MM.1S (cell line): ENCODE results near the gene CYTH1.

ENCODE experiments used
- DNase-seq: peaks from one replicate; pipeline ENCODE4 v3.0.0-alpha.2; 2015
- H2AFZ ChIP-seq: fragments of 300-600 bp; sonication (generic); 2 replicates; pipeline ENCODE4 v1.6.0; 2016; ENCODE audit warnings: antibody characterized with exemption, low read length
- H3F3A ChIP-seq: fragments of 300-600 bp; sonication (generic); 2 replicates; pipeline ENCODE4 v1.6.1; 2016; ENCODE audit warnings: mild to moderate bottlenecking, antibody characterized with exemption, low read length, moderate library complexity, mixed read lengths; ENCODE audit not compliant: insufficient read depth
- H3K27ac ChIP-seq: fragments of 300-600 bp; sonication (generic); 2 replicates; pipeline ENCODE4 v1.5.1; 2016; ENCODE audit warnings: mild to moderate bottlenecking, low read length
- H3K27me3 ChIP-seq: fragments of 300-600 bp; sonication (generic); replicated peaks from 2 replicates; pipeline ENCODE4 v1.6.0; 2016; ENCODE audit warnings: low read length; ENCODE audit not compliant: insufficient read depth
- H3K36me3 ChIP-seq: fragments of 300-600 bp; sonication (generic); replicated peaks from 2 replicates; pipeline ENCODE4 v1.6.1; 2016; ENCODE audit warnings: mild to moderate bottlenecking, low read length, mixed read lengths; ENCODE audit not compliant: insufficient read depth
- H3K4me1 ChIP-seq: fragments of 300-600 bp; sonication (generic); 2 replicates; pipeline ENCODE4 v1.6.1; 2016; ENCODE audit warnings: low read length, mixed read lengths
- H3K4me2 ChIP-seq: fragments of 300-600 bp; sonication (generic); 2 replicates; pipeline ENCODE4 v1.6.0; 2016; ENCODE audit warnings: low read depth, low read length
- H3K4me3 ChIP-seq: fragments of 300-600 bp; sonication (generic); 2 replicates; pipeline ENCODE4 v1.5.1; 2016; ENCODE audit warnings: low read length, mixed read lengths
- H3K79me2 ChIP-seq: fragments of 300-600 bp; sonication (generic); 2 replicates; pipeline ENCODE4 v1.6.1; 2016; ENCODE audit warnings: mixed run types, low read length, mixed read lengths
- H3K9ac ChIP-seq: fragments of 300-600 bp; sonication (generic); 2 replicates; pipeline ENCODE4 v1.6.1; 2016; ENCODE audit warnings: low read length, mixed read lengths
- H3K9me2 ChIP-seq: fragments of 300-600 bp; sonication (generic); replicated peaks from 2 replicates; pipeline ENCODE4 v1.6.1; 2016; ENCODE audit warnings: mild to moderate bottlenecking, low read length, mixed read lengths; ENCODE audit not compliant: insufficient read depth
- H3K9me3 ChIP-seq: fragments of 300-600 bp; sonication (generic); replicated peaks from 2 replicates; pipeline ENCODE4 v1.6.1; 2016; ENCODE audit warnings: mild to moderate bottlenecking, low read length, mixed read lengths; ENCODE audit not compliant: insufficient read depth
- H4K20me1 ChIP-seq: fragments of 300-600 bp; sonication (generic); 2 replicates; pipeline ENCODE4 v1.6.1; 2016; ENCODE audit warnings: mild to moderate bottlenecking, low read length, moderate library complexity, mixed read lengths; ENCODE audit not compliant: insufficient read depth
- EZH2 ChIP-seq: fragments of 300-600 bp; sonication (generic); optimal IDR thresholded peaks from 2 replicates; pipeline ENCODE3; 2017; ENCODE audit warnings: low read depth, mild to moderate bottlenecking, antibody characterized with exemption, low read length, mixed read lengths
- EZH2phosphoT487 ChIP-seq: fragments of 300-600 bp; sonication (generic); IDR thresholded peaks from 2 replicates; pipeline ENCODE4 v1.6.1; 2018; ENCODE audit warnings: antibody characterized with exemption, low read length
- TF ChIP-seq, protein P1 (sequence below): fragments of 300-600 bp; sonication (generic); IDR thresholded peaks from 2 replicates; pipeline ENCODE4 v1.5.1; 2016; ENCODE audit warnings: antibody characterized with exemption, low read length, mixed read lengths

The CYTH1 gene

DNA sequence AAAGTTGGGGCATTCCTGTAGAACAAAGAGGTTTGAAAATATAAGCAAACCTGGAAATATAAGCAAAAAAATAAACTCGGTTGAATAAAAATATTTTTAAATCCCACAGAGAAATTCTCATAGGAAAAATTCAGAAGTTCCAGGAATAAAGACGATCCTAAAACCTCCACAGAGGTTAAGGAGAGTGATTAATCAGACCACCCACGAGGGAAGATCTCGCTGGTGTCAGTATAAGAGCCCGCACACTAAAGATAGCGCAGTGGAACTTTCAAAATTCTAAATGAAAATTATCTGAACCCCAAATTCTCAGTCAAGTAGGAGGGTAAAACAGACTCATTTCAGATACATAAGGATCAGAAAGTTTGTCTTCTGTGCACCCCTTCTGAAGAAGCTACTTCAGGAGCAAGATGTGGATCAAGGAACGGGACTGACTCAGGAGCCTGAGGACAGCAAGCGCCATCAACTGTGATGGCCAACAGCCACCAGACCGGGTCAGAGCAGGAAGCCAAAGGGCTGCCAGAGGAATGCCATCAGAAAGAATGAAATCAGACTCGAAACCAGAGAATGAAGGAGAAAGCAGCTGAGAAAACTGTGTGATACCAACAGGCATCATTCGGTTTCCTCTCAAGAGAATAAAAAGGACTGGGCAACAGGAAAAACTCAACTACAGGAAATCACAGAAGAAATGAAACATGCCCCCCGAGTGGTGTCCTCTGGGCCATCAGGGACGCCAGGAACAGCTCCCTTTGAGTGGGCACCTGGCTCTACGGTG is 66.9 kb downstream of the CYTH1 start:
- H3K27ac ChIP-seq, result peak overlapping the region; percentile 97
- H3K4me3 ChIP-seq, result peak overlapping the region; percentile 58; the same call in 1 of the 2 replicates
- H3F3A ChIP-seq, result peaks cover 62% of the 10 kb centered on the region
- H3K9ac ChIP-seq, result peak overlapping the region; percentile 83
- peaks cover 52% of the 10 kb centered on the region for H3K4me1 ChIP-seq
- no peaks in the 10 kb centered on the region for H3K36me3 ChIP-seq
- H4K20me1 ChIP-seq, result peaks cover 23% of the 10 kb centered on the region
- H3K79me2 ChIP-seq, result peaks cover 95% of the 10 kb centered on the region
- H2AFZ ChIP-seq, result no peak overlapping the region
- TF ChIP-seq EZH2phosphoT487, result no peak
- TF ChIP-seq, protein P1, sequence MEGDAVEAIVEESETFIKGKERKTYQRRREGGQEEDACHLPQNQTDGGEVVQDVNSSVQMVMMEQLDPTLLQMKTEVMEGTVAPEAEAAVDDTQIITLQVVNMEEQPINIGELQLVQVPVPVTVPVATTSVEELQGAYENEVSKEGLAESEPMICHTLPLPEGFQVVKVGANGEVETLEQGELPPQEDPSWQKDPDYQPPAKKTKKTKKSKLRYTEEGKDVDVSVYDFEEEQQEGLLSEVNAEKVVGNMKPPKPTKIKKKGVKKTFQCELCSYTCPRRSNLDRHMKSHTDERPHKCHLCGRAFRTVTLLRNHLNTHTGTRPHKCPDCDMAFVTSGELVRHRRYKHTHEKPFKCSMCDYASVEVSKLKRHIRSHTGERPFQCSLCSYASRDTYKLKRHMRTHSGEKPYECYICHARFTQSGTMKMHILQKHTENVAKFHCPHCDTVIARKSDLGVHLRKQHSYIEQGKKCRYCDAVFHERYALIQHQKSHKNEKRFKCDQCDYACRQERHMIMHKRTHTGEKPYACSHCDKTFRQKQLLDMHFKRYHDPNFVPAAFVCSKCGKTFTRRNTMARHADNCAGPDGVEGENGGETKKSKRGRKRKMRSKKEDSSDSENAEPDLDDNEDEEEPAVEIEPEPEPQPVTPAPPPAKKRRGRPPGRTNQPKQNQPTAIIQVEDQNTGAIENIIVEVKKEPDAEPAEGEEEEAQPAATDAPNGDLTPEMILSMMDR, result no peak
- TF ChIP-seq EZH2, result no peak
- peak overlapping the region; percentile 85 for H3K4me2 ChIP-seq
- H3K9me3 ChIP-seq, result no peaks in the 10 kb centered on the region
- no peaks in the 10 kb centered on the region for H3K27me3 ChIP-seq
- DNase-seq, result peak; percentile 33
- H3K9me2 ChIP-seq, result no peaks in the 10 kb centered on the region

DNA sequence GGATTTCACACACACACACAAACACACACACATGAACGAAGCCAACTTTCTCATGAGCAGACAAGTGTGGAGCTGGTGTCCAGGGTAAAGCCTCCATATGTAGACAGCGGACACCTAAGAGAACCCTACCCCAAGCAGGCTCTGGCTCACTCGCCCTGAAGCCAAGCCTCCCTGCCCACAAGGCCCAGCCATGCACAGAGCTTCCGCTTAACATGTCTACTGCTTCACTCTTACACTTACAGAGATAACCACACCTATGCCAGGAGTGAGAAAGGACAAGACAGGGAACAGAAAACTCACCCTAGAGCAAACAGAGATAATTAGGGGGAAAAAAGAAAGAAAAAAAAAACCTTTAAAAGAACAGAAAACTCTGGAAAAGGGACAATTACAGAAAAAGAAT is 67.5 kb downstream of the CYTH1 start:
- no peaks in the 10 kb centered on the region for H3K9me3 ChIP-seq
- no peak overlapping the region; the same call in 1 of the 2 replicates for H3K4me3 ChIP-seq
- H3K27ac ChIP-seq, result peak overlapping the region; percentile 97; the same call in 1 of the 2 replicates
- H3K27me3 ChIP-seq, result no peaks in the 10 kb centered on the region
- H3K4me2 ChIP-seq, result peak overlapping the region; percentile 85
- H3K79me2 ChIP-seq, result peaks cover 95% of the 10 kb centered on the region
- H2AFZ ChIP-seq, result no peak overlapping the region
- H3K4me1 ChIP-seq, result peaks cover 51% of the 10 kb centered on the region
- no peak overlapping the region for H3K9ac ChIP-seq
- peaks cover 29% of the 10 kb centered on the region for H4K20me1 ChIP-seq
- DNase-seq, result no peak
- TF ChIP-seq EZH2phosphoT487 (no peak), EZH2 (no peak)
- TF ChIP-seq, protein P1, result no peak
- no peaks in the 10 kb centered on the region for H3K9me2 ChIP-seq
- H3K36me3 ChIP-seq, result no peaks in the 10 kb centered on the region
- peaks cover 62% of the 10 kb centered on the region for H3F3A ChIP-seq

DNA sequence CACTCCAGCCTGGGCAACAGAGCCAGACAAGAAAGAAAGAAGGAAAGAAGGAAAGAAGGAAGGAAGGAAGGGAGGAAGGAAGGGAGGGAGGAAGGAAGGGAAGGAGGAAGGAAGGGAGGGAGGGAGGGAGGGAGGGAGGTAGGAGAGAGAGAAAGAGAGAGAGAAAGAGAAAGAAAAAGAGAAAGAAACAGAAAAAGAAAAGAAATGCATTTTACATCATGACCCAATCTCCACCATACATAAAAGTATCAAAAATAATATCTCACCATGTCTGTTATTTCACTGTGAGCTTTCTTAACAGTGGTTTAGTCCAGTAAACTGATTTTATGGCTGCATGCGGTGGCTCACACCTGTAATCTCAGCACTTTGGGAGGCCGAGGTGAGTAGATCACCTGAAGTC is 70.0 kb downstream of the CYTH1 start:
- Histone ChIP-seq H3K79me2 (peaks cover 99% of the 10 kb centered on the region), H3K27ac (no peak overlapping the region)

DNA sequence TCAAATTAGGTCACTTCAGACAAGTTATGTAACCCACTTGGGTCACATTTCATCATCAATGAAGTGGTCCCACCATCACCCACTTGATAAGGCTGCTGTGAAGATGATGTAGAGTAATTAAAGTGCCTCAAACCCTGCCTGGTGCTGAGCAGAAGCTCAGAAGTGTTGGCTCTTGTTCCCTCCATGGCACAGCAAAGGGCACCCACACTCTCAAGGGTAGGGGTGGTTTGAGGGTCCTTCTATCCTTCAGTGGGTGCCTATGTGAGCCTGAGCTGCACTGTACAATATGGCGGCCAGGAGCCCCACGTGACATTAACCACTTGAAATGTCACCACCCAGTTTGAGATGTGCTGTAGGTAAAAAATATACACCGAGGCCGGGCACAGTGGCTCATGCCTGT is 71.5 kb downstream of the CYTH1 start:
- Histone ChIP-seq H3K9me3 (no peaks in the 10 kb centered on the region), H3K27me3 (no peaks in the 10 kb centered on the region), H3K9ac (no peak overlapping the region), H3K4me2 (no peak overlapping the region), H3K4me3 (no peak overlapping the region), H3K27ac (no peak overlapping the region), H3K9me2 (no peaks in the 10 kb centered on the region), H3K36me3 (peaks cover 19% of the 10 kb centered on the region), H3K79me2 (peaks cover 99% of the 10 kb centered on the region), H3F3A (peaks cover 32% of the 10 kb centered on the region), H2AFZ (no peak overlapping the region), H3K4me1 (peaks cover 45% of the 10 kb centered on the region), H4K20me1 (peaks cover 40% of the 10 kb centered on the region)
- DNase-seq, result no peak
- TF ChIP-seq EZH2phosphoT487 (no peak), EZH2 (no peak)
- TF ChIP-seq, protein P1, result no peak

More for the DNA sequence above, 70.0 kb downstream of the CYTH1 start:
- H3K9me2 ChIP-seq, result no peaks in the 10 kb centered on the region
- no peak for DNase-seq
- peaks cover 40% of the 10 kb centered on the region for H4K20me1 ChIP-seq
- H2AFZ ChIP-seq, result no peak overlapping the region
- H3K4me2 ChIP-seq, result no peak overlapping the region
- H3K4me1 ChIP-seq, result peaks cover 53% of the 10 kb centered on the region
- H3K27me3 ChIP-seq, result no peaks in the 10 kb centered on the region
- no peak for TF ChIP-seq EZH2
- no peak overlapping the region for H3K9ac ChIP-seq
- H3K4me3 ChIP-seq, result no peak overlapping the region
- H3K36me3 ChIP-seq, result peaks cover 8% of the 10 kb centered on the region; the same call in 1 of the 2 replicates
- peaks cover 46% of the 10 kb centered on the region for H3F3A ChIP-seq
- no peaks in the 10 kb centered on the region for H3K9me3 ChIP-seq
